ENCODE measurements around the gene SH3RF3.

Gene SH3RF3

GRCh38 chr2:109353806-109354745, 225.1 kb downstream of the SH3RF3 start:
- no peak overlapping the region for H2BK12ac ChIP-seq (ENCODE audit: low read length in 2 of 2)
- no peaks in the 10 kb centered on the region for H3K27me3 ChIP-seq (ENCODE audit: control insufficient read depth in 1 of 2, insufficient read depth in 1 of 2, low read length in 2 of 2)
- H3K9me3 ChIP-seq (ENCODE audit: control insufficient read depth, low read length) = peaks cover 17% of the 10 kb centered on the region
- no peak for DNase-seq
- H2BK120ac ChIP-seq (ENCODE audit: low read depth, low read length) = no peak overlapping the region
- no peak overlapping the region for H3K4ac ChIP-seq (ENCODE audit: low read depth in 1 of 2, low read length in 2 of 2)
- no peak overlapping the region for H4K91ac ChIP-seq (ENCODE audit: low read length)
- 98% methylated on average over 22 of the region's 22 CpGs for WGBS
- no peak overlapping the region for H3K18ac ChIP-seq (ENCODE audit: low read depth in 1 of 2, low read length in 2 of 2)
- no peak overlapping the region for H2AFZ ChIP-seq (ENCODE audit: low read depth, low read length)
- no peak overlapping the region for H3K23ac ChIP-seq (ENCODE audit: low read length in 2 of 2)
- H3K9ac ChIP-seq (ENCODE audit: low read length) = no peak overlapping the region
- H4K8ac ChIP-seq (ENCODE audit: low read length) = no peak overlapping the region
- no peak overlapping the region for H2BK5ac ChIP-seq (ENCODE audit: low read depth, low read length, poor library complexity, severe bottlenecking)
- no peak overlapping the region for H3K14ac ChIP-seq (ENCODE audit: low read length in 2 of 2)
- peaks cover 26% of the 10 kb centered on the region for H3K4me1 ChIP-seq (ENCODE audit: control insufficient read depth, insufficient read depth, low read depth, low read length)
- H3K27ac ChIP-seq (ENCODE audit: low read length, poor library complexity, severe bottlenecking) = no peak overlapping the region
- no peak overlapping the region for H3K4me3 ChIP-seq (ENCODE audit: insufficient read depth in 1 of 2, low read depth in 1 of 2, low read length in 2 of 2)
- H2AK5ac ChIP-seq (ENCODE audit: low read length, severe bottlenecking) = no peak overlapping the region
- peaks cover 7% of the 10 kb centered on the region for H3K79me1 ChIP-seq (replicated peaks; ENCODE audit: low read length, poor library complexity, severe bottlenecking)
- peaks cover 0 to 19% of the 10 kb centered on the region in 2 experiments for H3K36me3 ChIP-seq (ENCODE audit: control insufficient read depth in 1 of 2, insufficient read depth in 2 of 2, low read depth in 1 of 2, low read length in 2 of 2)
- no peak overlapping the region for H3K4me2 ChIP-seq (ENCODE audit: low read length, poor library complexity, severe bottlenecking)
- no peak overlapping the region for H2BK15ac ChIP-seq (ENCODE audit: low read depth, poor library complexity, severe bottlenecking)

DNA sequence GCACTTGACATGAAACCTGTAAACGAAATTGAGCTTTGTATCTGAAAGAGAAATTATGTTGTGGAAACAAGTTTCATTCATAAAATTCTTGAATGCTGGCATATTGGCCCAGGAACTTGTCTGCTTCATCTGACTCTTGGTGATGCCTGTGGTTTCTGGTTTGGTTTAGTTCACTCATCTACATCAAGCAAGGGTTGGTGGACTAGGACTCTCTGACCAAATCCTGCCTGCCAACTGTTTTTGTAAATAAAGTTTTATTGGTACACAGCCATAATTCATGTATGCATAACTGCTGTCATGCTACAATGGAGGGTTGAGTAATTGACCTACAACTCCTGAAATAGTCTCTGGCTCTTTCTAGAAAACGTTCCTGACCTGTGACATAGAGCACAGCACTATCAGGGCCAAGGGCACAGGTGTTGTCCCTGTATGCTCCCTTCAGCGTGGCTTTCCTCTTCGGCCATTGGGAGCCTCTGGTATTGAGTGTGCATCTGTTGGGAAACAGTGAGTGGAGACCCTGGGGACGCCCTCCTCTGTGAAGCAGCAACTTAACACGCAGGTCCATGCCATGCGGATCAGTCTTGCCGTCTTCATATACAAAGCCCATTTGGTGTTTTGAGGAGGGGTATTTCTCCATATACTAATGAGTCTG, 226.3 kb downstream of the SH3RF3 start:
- Histone ChIP-seq H4K91ac (ENCODE audit: low read length) (no peak overlapping the region), H3K18ac (ENCODE audit: low read depth in 1 of 2, low read length in 2 of 2) (no peak overlapping the region), H2BK12ac (ENCODE audit: low read length in 2 of 2) (no peak overlapping the region), H2BK120ac (ENCODE audit: low read depth, low read length) (no peak overlapping the region), H3K4me3 (ENCODE audit: insufficient read depth in 1 of 2, low read depth in 1 of 2, low read length in 2 of 2) (no peak overlapping the region), H3K4me2 (ENCODE audit: low read length, poor library complexity, severe bottlenecking) (no peak overlapping the region), H3K36me3 (ENCODE audit: control insufficient read depth in 1 of 2, insufficient read depth in 2 of 2, low read depth in 1 of 2, low read length in 2 of 2) (peaks cover 0 to 19% of the 10 kb centered on the region in 2 experiments), H2BK5ac (ENCODE audit: low read depth, low read length, poor library complexity, severe bottlenecking) (no peak overlapping the region), H2BK15ac (ENCODE audit: low read depth, poor library complexity, severe bottlenecking) (peak overlapping the region; percentile 26), H2AK5ac (ENCODE audit: low read length, severe bottlenecking) (no peak overlapping the region), H3K79me1 (replicated peaks; ENCODE audit: low read length, poor library complexity, severe bottlenecking) (peaks cover 10% of the 10 kb centered on the region), H3K14ac (ENCODE audit: low read length in 2 of 2) (no peak overlapping the region), H2AFZ (ENCODE audit: low read depth, low read length) (no peak overlapping the region), H3K27ac (ENCODE audit: low read length, poor library complexity, severe bottlenecking) (no peak overlapping the region), H3K4me1 (ENCODE audit: control insufficient read depth, insufficient read depth, low read depth, low read length) (peaks cover 14% of the 10 kb centered on the region), H3K9me3 (ENCODE audit: control insufficient read depth, low read length) (peaks cover 17% of the 10 kb centered on the region), H3K9ac (ENCODE audit: low read length) (no peak overlapping the region), H3K4ac (ENCODE audit: low read depth in 1 of 2, low read length in 2 of 2) (no peak overlapping the region), H4K8ac (ENCODE audit: low read length) (no peak overlapping the region), H3K23ac (ENCODE audit: low read length in 2 of 2) (no peak overlapping the region), H3K27me3 (ENCODE audit: control insufficient read depth in 1 of 2, insufficient read depth in 1 of 2, low read length in 2 of 2) (no peaks in the 10 kb centered on the region)
- 90% methylated on average over 7 of the region's 8 CpGs for WGBS
- no peak for DNase-seq

DNA sequence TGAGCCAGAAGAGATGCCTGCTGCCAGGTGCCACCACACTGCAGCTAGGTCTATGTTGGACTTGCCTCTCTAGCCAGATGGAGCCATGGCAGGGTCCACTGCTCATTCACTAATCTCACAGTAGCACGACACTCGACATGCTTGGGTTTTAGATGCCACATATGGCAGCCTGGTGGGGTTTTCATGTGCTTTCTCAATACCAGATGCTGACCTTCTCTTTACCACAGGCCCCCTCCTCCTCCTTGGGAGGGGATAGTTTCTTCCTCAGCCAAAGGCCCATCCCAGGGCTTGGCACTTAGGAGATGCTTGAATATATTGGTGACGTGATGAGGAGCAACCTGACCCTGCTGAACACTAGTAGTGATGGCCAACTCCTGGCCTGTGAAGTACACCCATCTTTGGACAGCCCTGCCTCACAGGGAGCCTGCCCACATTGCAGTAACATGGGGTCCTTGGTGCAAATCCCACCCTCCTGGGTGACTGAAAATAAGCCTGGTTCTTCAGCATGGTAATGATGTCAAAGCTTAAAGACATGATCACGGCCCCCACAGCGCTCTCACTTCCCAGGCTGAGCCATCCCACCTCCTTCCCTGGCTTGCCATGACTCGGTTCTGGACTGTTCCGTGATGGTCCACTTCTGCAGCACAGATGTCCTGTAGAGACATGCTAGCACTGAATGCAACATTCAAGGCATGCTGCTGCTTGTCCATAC, 227.5 kb downstream of the SH3RF3 start:
- no peak overlapping the region for H3K9ac ChIP-seq (ENCODE audit: low read length)
- 97% methylated on average over 7 of the region's 7 CpGs for WGBS
- peaks cover 0 to 19% of the 10 kb centered on the region in 2 experiments for H3K36me3 ChIP-seq (ENCODE audit: control insufficient read depth in 1 of 2, insufficient read depth in 2 of 2, low read depth in 1 of 2, low read length in 2 of 2)
- H3K23ac ChIP-seq (ENCODE audit: low read length in 2 of 2) = no peak overlapping the region
- no peak for DNase-seq
- H3K4me3 ChIP-seq (ENCODE audit: insufficient read depth in 1 of 2, low read depth in 1 of 2, low read length in 2 of 2) = no peak overlapping the region
- no peaks in the 10 kb centered on the region for H3K27me3 ChIP-seq (ENCODE audit: control insufficient read depth in 1 of 2, insufficient read depth in 1 of 2, low read length in 2 of 2)
- no peak overlapping the region for H4K91ac ChIP-seq (ENCODE audit: low read length)
- peaks cover 17% of the 10 kb centered on the region for H3K9me3 ChIP-seq (ENCODE audit: control insufficient read depth, low read length)
- no peak overlapping the region for H2BK12ac ChIP-seq (ENCODE audit: low read length in 2 of 2)
- H3K4me1 ChIP-seq (ENCODE audit: control insufficient read depth, insufficient read depth, low read depth, low read length) = peaks cover 7% of the 10 kb centered on the region
- H2AK5ac ChIP-seq (ENCODE audit: low read length, severe bottlenecking) = no peak overlapping the region
- H2BK15ac ChIP-seq (ENCODE audit: low read depth, poor library complexity, severe bottlenecking) = no peak overlapping the region
- no peak overlapping the region for H3K4ac ChIP-seq (ENCODE audit: low read depth in 1 of 2, low read length in 2 of 2)
- no peak overlapping the region for H3K27ac ChIP-seq (ENCODE audit: low read length, poor library complexity, severe bottlenecking)
- H2AFZ ChIP-seq (ENCODE audit: low read depth, low read length) = peak overlapping the region; percentile 18
- peak overlapping the region in 1 of 2 experiments; percentile 50 for H3K18ac ChIP-seq (ENCODE audit: low read depth in 1 of 2, low read length in 2 of 2)
- H4K8ac ChIP-seq (ENCODE audit: low read length) = no peak overlapping the region
- no peak overlapping the region for H2BK5ac ChIP-seq (ENCODE audit: low read depth, low read length, poor library complexity, severe bottlenecking)
- no peak overlapping the region for H3K4me2 ChIP-seq (ENCODE audit: low read length, poor library complexity, severe bottlenecking)
- H2BK120ac ChIP-seq (ENCODE audit: low read depth, low read length) = no peak overlapping the region
- H3K79me1 ChIP-seq (replicated peaks; ENCODE audit: low read length, poor library complexity, severe bottlenecking) = peaks cover 10% of the 10 kb centered on the region
- no peak overlapping the region for H3K14ac ChIP-seq (ENCODE audit: low read length in 2 of 2)

DNA sequence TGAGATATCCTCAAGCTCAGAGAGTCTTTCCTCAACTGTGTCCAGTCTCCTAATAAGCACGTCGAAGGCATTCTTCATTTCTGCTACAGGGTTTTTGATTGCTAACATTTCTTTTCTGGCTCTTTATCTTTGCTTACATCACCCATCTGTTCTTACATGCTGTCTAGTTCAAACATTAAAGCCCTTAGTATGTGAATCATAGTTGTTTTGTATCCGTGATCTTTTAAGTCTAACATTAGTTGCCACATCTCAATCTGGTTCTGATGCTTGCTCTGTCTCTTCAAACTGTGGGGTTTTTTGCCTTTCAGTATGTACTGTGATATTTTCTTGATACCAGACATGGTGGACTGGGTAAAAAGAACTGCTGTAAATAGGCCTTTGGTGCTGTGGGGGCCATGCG, 235.2 kb downstream of the SH3RF3 start:
- Histone ChIP-seq H4K91ac (ENCODE audit: low read length) (no peak overlapping the region), H3K14ac (ENCODE audit: low read length in 2 of 2) (no peak overlapping the region), H3K4ac (ENCODE audit: low read depth in 1 of 2, low read length in 2 of 2) (no peak overlapping the region), H3K18ac (ENCODE audit: low read depth in 1 of 2, low read length in 2 of 2) (peak overlapping the region in 1 of 2 experiments; percentile 2), H2AK5ac (ENCODE audit: low read length, severe bottlenecking) (no peak overlapping the region), H3K23ac (ENCODE audit: low read length in 2 of 2) (no peak overlapping the region), H4K8ac (ENCODE audit: low read length) (no peak overlapping the region), H3K4me3 (ENCODE audit: insufficient read depth in 1 of 2, low read depth in 1 of 2, low read length in 2 of 2) (no peak overlapping the region), H3K27me3 (ENCODE audit: control insufficient read depth in 1 of 2, insufficient read depth in 1 of 2, low read length in 2 of 2) (no peaks in the 10 kb centered on the region), H3K9ac (ENCODE audit: low read length) (no peak overlapping the region), H2BK15ac (ENCODE audit: low read depth, poor library complexity, severe bottlenecking) (no peak overlapping the region), H3K4me2 (ENCODE audit: low read length, poor library complexity, severe bottlenecking) (no peak overlapping the region), H3K9me3 (ENCODE audit: control insufficient read depth, low read length) (no peaks in the 10 kb centered on the region), H3K79me1 (replicated peaks; ENCODE audit: low read length, poor library complexity, severe bottlenecking) (peaks cover 11% of the 10 kb centered on the region), H2BK120ac (ENCODE audit: low read depth, low read length) (no peak overlapping the region), H3K36me3 (ENCODE audit: control insufficient read depth in 1 of 2, insufficient read depth in 2 of 2, low read depth in 1 of 2, low read length in 2 of 2) (no peaks in the 10 kb centered on the region), H3K27ac (ENCODE audit: low read length, poor library complexity, severe bottlenecking) (no peak overlapping the region), H2BK12ac (ENCODE audit: low read length in 2 of 2) (no peak overlapping the region), H2BK5ac (ENCODE audit: low read depth, low read length, poor library complexity, severe bottlenecking) (no peak overlapping the region), H3K4me1 (ENCODE audit: control insufficient read depth, insufficient read depth, low read depth, low read length) (no peaks in the 10 kb centered on the region), H2AFZ (ENCODE audit: low read depth, low read length) (no peak overlapping the region)
- DNase-seq = peak; percentile 70
- 91% methylated on average over 4 of the region's 4 CpGs for WGBS

Measured in mesenchymal stem cell (in vitro differentiated cells and primary cell).